ENCODE results near the gene OR10H4.
"Not testable (repeated sequence)": the region's sequence is repeated elsewhere in the genome, so short reads cannot be mapped to it uniquely, and the experiment has no call there.

OR10H4 gene

DNA sequence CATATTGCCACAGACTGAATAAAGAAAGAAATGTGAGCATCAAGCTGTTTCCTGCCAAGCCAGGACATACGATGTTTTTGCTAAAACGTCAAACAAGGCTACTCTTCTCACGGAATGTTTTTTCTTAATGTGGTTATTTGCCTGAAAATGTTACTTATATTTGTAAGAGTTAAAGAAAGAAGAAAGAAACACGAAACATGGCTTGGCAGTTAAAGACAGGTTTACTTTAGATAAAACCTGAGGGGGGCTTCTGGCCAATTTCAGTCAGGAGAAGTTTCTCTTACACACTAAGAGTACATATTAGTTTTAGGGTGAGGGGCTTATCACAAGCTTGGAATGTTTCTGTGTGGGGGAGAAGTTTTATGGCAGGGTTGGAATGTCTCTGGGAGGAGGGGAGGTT lies 4.4 kb upstream of the OR10H4 start:
- DNase-seq (ENCODE audit: low spot score): no peak

DNA sequence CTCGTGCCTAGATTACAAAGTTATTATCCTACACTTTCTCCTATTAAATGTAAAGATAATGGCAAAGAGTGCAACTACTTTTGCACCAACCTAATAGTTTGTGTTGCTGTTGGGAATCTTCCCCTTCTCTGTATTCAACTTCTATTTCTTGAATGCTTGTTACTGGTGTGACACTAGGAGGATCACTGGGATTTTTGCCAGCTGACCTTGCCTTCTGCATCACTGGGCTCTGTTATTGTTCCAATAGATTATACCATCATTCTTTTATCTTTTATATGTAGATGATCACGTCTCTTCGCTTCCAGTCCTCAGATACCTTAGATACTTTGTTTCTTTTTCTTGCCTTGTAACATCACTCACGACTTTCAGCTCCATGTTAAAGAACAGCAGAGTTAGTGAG lies 3.5 kb upstream of the OR10H4 start:
- DNase-seq (ENCODE audit: low spot score): no peak

DNA sequence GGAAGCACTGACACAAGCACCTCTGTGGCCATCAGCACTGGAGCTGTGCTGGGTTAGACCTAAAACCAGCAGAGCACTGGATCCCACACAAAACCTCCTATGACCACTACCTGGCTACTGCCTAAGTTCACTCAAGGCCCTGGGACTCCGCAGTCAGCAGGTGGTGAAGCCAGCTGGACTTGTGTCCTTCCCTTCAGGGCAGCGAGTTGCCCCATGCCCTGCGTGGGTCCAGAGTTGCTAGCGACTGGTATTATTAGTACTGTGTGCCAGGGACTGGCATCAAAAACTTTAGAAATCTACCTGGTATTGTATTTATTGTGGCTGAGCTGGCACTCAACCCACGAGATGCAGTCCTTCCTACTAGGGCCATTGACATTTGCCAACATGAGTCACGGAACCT lies 6.0 kb downstream of the OR10H4 start:
- DNase-seq (ENCODE audit: low spot score): no peak

DNA sequence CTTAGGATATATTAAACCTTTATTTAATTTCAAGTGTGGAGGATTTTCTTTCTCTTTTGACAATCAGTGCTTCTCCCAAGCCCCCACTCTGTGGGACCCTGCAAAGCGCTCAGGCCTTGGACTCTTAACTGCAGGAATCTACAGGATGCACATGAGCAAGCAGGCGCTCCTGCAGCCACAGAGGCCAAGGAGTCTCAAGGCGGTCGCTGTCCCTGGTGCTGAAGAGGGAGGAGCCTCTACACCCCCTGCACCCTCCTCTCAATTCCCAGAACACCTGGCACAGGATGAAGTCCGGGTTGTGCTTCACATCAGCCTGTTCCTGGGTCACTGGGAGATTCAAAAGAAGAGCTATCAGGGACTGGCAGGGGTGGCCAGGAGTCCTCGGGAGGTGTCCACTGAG lies 13.5 kb downstream of the OR10H4 start:
- DNase-seq (ENCODE audit: low spot score): no peak

DNA sequence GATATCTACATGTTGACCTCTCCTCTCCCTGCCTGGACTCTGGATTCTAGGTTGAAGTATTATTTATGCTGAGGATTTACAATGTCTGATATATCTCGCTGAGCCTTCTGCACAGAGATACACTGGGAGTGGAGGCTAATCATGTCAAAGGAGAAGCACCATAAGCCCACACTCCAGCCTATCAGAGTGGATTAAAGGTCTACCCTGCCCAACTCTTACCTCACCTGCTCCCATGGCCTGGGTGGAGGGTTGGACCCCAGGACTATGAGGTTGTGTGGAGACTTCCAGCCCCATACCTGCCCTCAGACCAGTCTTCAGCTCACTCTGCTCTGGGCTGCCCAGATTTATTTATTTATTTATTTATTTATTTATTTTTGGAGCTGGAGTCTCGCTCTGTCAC lies 15.4 kb downstream of the OR10H4 start:
- no peak for DNase-seq (ENCODE audit: low spot score)

DNA sequence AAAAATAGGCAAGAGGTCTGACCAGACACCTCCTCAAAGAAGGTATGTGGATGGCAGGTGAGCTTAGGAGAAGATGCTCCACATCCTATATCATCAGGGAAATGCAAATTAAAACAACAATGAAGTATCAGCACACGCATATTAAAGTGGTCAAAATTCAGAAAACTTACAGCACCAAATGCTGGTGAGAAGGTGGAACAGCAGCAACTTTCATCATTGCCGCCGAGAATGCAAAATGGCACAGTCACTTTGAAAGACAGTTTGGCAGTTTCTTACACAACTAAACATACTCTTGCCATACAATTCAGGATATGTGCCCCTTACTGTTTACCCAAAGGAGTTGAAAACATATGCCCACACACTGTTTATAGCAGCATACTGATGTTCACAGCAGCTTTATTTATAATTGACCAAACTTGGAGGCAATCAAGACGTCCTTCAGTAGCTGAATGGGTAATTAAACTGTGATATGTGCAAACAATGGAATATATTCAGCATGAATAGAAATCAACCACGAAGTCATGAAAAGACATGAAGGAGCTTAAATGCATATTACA lies 22.5 kb downstream of the OR10H4 start:
- no peak for DNase-seq (ENCODE audit: low spot score)

DNA sequence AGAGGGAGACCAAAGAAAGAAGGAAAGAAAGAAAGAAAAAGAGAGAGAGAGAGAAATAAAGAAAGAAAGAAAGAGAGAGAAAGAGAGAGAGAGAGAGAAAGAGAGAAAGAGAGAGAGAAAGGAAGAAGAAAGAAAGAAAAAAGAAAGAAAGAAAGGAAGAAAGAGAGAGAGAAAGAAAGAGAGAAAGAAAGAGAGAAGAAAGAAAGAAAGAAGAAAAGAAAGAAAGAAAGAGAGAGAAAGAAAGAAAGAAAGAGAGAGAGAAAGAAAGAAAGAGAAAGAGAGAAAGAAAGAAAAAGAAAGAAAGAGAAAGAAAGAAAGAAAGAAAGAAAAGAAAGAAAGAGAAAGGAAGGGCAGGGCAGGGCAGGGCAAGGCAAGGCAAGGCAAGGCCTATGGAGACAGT lies 23.2 kb downstream of the OR10H4 start:
- DNase-seq (ENCODE audit: low spot score): not testable (repeated sequence)

DNA sequence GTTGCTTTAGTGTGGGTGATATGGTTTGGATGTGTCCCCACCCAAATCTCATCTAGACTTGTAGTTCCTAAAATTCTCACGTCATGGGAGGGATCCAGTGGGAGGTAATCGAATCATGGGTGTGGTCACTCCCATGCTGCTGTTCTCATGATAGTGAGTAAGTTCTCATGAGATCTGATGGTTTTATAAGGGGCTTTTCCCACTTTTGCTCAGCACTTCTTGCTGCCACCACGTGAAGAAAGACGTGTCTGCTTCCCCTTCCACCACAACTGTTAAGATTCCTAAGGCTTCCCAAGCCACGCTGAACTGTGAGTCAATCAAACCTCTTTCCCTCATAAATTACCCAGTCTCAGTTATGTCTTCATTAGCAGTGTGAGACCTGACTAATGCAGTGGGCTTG lies 26.0 kb downstream of the OR10H4 start:
- no peak for DNase-seq (ENCODE audit: low spot score)

DNA sequence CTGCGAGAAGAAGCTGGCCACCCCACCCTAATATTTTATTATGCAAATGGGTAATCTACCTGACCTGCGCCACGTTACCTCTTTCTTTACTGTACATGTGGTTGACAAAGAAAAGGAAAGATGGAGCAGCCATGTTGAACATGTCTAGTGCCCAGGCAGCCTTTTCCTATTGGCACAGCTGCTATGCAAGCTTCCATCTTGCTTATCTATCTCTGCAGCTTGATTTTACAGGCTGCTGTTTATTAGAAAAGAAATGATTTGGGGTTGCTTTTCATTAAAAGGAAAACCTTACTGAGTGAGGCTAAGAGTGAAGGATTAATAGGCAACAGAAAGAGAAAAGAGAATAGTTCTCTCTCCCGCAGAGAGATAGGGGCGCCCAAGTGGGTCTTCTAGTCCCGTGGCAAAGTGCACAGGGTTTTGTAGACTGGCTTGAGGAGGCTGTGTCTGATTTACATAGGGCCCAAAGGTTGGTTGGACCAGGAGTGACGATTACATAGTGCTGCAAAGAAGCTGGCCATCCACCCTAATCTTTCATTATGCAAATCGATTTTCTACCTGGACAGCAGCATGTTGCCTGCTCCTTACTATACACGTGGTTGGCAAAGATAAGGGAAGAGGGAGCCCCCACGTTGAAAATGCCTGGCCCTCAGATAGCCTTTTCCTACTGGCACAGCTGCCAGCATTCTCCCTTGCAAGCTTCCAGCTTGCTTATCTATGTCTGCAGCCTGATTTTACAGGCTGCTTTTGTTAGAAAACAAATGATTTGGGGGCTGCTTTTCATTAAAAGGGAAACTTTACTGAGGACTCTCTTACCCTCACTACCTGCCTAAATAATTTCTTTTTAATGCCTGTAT lies 28.3 kb downstream of the OR10H4 start:
- DNase-seq (ENCODE audit: low spot score): no peak

DNA sequence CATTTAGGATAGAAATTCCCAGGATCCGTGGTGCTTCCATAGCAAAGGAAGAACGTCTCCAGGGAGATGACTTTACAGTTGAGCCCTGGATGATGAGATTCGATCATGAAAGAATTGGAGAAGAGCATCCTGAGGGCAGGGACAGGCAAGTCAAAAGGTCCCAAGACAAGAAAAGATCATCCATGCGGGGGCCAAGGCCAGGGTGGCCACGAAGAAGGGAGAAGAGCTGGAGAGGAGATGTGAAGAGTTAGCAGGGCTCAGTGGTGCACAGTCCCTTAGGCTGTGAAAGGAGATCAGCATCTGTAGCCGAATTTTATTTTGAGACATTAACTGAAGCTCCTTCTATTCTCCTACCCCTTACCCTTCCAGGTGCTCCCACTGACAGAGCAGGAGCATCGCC lies 28.9 kb downstream of the OR10H4 start:
- DNase-seq (ENCODE audit: low spot score): no peak

DNA sequence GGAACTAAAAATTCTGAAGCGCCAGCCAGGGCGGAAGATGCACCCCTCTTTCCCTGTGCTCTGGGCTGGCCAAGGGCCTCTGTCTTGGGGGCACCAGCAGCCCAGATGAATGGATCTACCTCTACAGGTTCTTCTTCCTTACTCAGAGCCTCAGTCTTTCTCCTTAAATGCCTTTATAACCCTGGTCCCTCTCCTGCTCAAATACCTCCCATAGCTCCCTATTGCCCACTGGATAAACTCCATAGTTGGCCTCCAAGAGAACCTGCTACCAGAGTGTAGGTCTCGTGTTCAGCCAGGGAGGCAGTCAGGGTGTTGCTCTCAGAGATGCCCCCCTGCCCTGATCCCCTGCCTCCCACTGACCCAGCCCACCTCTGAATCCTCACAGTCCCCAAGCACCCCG lies 30.5 kb downstream of the OR10H4 start:
- no peak for DNase-seq (ENCODE audit: low spot score)

DNA sequence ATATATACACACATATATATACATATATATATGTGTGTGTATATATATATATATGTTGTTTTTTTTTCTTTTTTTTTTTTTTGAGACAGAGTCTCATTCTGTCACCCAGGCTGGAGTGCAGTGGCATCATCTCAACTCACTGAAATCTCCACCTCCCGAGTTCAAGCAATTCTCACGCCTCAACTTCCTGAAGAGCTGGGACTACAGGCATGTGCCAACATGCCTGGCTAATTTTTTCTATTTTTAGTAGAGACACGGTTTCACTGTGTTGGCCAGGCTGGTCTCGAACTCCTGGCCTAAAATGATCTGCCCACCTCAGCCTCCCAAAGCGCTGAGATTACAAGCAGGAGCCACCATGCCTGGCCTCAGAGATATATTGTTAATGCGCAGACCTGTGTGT lies 37.0 kb downstream of the OR10H4 start:
- not testable (repeated sequence) for DNase-seq (ENCODE audit: low spot score)

DNA sequence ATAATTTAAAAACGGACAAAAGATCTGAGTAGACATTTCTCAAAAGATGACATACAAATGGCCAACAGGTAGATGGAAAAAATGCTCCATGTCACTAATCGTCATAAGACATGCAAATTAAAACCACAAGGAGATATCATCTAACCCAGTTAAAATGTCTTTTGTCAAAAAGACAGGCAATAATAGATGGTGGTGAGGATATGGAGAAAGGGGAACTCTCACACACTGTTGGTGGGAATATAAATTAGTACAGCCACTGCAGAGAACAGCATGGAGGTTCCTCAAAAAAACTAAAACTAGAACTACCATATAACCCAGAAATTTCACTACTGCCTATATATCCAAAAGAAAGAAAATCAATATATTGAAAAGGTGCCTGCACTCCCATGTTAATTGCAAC lies 37.9 kb downstream of the OR10H4 start:
- DNase-seq (ENCODE audit: low spot score): no peak

DNA sequence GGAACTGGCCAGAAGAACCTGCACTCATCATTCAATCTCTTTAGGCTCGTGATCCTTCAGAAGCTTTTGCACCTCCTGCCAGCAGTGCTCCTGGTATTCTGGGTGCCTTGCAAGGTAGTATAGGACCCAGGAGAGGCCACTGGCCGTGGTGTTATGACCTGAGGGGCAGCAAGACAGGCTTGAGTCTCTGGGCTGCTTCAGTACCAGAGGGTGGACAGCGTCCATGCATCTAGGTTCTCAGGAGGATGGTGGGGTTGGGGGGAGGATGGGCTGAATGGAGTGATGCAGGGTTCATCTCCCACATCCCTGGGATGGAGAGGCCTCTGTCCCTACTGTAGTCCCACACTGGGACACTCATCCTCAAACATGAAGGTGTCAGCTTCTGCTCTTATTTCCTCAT lies 41.1 kb downstream of the OR10H4 start:
- DNase-seq (ENCODE audit: low spot score): no peak

DNA sequence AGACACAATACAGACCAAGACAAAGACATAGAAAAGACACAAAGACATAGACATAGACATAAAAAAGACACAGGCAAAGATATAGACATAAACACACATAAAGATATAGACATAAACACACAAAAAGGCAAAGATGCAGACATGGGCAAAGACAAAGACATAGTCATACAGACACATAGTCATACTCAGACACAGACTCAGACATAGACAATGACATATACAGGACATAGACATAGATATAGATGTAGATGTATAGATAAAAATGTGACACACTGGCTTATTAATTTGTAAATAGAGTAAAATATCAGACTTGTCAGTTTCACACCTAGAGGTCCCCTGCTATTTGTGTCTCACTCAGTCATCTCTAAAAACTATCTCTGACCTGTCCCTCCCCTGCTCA lies 42.8 kb downstream of the OR10H4 start:
- no peak for DNase-seq (ENCODE audit: low spot score)

DNA sequence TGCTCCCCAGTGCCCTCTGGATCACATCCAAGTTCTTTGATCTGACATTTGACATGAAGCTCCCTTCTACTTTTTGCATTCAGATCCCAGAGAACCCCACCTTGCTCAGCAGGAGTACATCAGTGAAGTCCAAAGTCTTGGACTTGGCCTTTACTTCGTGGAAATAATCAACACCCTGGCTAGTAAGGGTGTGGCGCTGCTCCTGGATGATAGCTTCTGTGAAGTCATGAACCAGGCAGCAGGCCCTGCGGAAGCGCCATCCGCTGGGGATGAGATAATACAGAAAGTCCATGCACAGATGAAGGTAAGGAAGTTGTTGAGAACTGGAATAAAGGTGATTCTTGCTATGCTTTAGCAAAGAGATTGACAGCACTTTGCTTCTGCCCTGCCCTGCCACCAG lies 43.2 kb downstream of the OR10H4 start:
- no peak for DNase-seq (ENCODE audit: low spot score)

DNA sequence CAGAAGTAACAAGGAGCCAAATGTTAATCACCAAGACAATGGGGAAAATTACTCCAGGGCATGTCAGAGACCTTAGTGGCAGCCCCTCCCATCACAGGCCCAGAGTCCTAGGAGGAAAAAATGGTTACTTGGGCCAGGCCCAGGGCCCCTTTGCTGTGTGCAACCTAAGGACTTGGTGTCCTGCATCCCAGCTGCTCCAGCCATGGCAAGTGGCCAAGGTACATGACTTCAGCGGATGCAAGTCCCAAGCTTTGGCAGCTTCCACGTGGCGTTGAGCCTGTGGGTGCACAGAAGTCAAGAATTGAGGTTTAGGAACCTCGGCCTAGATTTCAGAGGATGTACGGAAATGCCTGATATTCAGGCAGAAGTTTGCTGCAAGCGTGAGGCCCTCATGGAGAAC lies 46.7 kb downstream of the OR10H4 start:
- no peak for DNase-seq (ENCODE audit: low spot score)

DNA sequence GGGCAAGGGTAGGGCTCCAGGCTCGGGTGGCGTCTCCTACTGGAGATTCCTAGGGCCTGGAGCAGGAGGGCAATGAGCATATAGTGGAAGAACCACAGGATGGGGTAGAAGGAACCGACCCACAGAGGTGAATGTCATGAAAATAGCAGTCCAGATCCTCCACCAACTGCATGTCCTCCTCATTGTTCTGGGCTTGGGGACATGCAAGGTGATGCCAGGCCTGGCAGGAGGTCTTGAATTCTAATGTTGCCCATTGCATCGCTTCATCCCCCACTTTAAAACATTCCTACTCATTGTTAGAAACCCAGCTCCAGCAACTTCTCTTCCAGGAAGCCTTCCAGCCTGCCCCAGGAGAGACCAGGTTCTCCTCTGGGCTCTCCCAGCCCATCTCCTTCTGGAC lies 49.4 kb downstream of the OR10H4 start:
- no peak for DNase-seq (ENCODE audit: low spot score)

Measured in kidney tubule cell (primary cell).